GM19043 (cell line): ENCODE results near the gene TRIM16.
"Not testable (repeated sequence)": the region's sequence is repeated elsewhere in the genome, so short reads cannot be mapped to it uniquely, and the experiment has no call there.

Source experiments
- ATAC-seq: cut with Tn5 transposase; IDR thresholded peaks from one replicate; pipeline ENCODE4 v1.9.1; 2021; ENCODE audit warnings: low read depth; ENCODE audit not compliant: unreplicated experiment

TRIM16 gene

GRCh38 chr17:15683824-15684478 lies at the start of gene TRIM16:
TRIM16 (minus strand) TSS chr17:15684311; CDS start chr17:15651609, 32,702 bp downstream.
- peak; percentile 93 for ATAC-seq

GRCh38 chr17:15733174-15733789 lies 49.2 kb upstream of the TRIM16 start:
- ATAC-seq, result not testable (repeated sequence)

GRCh38 chr17:15731900-15732299 lies 47.8 kb upstream of the TRIM16 start, which contains the start of gene TBC1D26:
TBC1D26 (plus strand) TSS chr17:15732283; CDS start chr17:15735349, 3,066 bp downstream.
- ATAC-seq, result not testable (repeated sequence)

- not testable (repeated sequence) for ATAC-seq
Observed at GRCh38 chr17:15730535-15730934, 46.4 kb upstream of the TRIM16 start.

- not testable (repeated sequence) for ATAC-seq
Observed at GRCh38 chr17:15716601-15717563, 32.8 kb upstream of the TRIM16 start.

- not testable (repeated sequence) for ATAC-seq
Observed at GRCh38 chr17:15708879-15709278, 24.8 kb upstream of the TRIM16 start.

GRCh38 chr17:15704813-15705212 lies 20.7 kb upstream of the TRIM16 start:
- ATAC-seq, result not testable (repeated sequence)

GRCh38 chr17:15704239-15704638 lies 20.1 kb upstream of the TRIM16 start:
- not testable (repeated sequence) for ATAC-seq

GRCh38 chr17:15699937-15700336 lies 15.8 kb upstream of the TRIM16 start:
- not testable (repeated sequence) for ATAC-seq

GRCh38 chr17:15699413-15699924 lies 15.4 kb upstream of the TRIM16 start, which contains the start of gene ZNF286A:
ZNF286A (plus strand) TSS chr17:15699752; CDS start chr17:15700330, 578 bp downstream.
- peak; percentile 96 for ATAC-seq

GRCh38 chr17:15698967-15699366 lies 14.9 kb upstream of the TRIM16 start:
- ATAC-seq, result not testable (repeated sequence)

GRCh38 chr17:15687494-15687893 lies 3.4 kb upstream of the TRIM16 start:
- not testable (repeated sequence) for ATAC-seq

GRCh38 chr17:15683135-15683534 lies 976 bp downstream of the TRIM16 start:
- ATAC-seq, result not testable (repeated sequence)

GRCh38 chr17:15675991-15676390 lies 8.1 kb downstream of the TRIM16 start:
- not testable (repeated sequence) for ATAC-seq

- not testable (repeated sequence) for ATAC-seq
Observed at GRCh38 chr17:15674640-15675039, 9.5 kb downstream of the TRIM16 start.

- ATAC-seq, result not testable (repeated sequence)
Observed at GRCh38 chr17:15669526-15669925, 14.6 kb downstream of the TRIM16 start.

GRCh38 chr17:15663691-15664090 lies 20.4 kb downstream of the TRIM16 start:
- no peak for ATAC-seq

- ATAC-seq, result no peak
Observed at GRCh38 chr17:15663176-15663575, 20.9 kb downstream of the TRIM16 start.

- no peak for ATAC-seq
Observed at GRCh38 chr17:15662681-15663080, 21.4 kb downstream of the TRIM16 start.

- ATAC-seq, result no peak
Observed at GRCh38 chr17:15660077-15660476, 24.0 kb downstream of the TRIM16 start.
